Osteocyte (in vitro differentiated cells): Measurements from ENCODE around the gene KPNA6. TPM values are rescaled to one million over a fixed set of nuclear protein-coding genes. Genes with fewer than 3 reads are reported as not detected.

ENCODE experiments used
- DNase-seq: peaks from one replicate; pipeline ENCODE4 v3.0.0; 2021; ENCODE audit warnings: mixed read lengths; ENCODE audit not compliant: unreplicated experiment; ENCODE audit errors: extremely low spot score
- H3K27ac Mint-ChIP-seq: one replicate; pipeline ENCODE4 v1.8.0; 2021; ENCODE audit warnings: mild to moderate bottlenecking, mixed read lengths; ENCODE audit not compliant: unreplicated experiment
- H3K27me3 Mint-ChIP-seq: one replicate; pipeline ENCODE4 v1.8.0; 2021; ENCODE audit warnings: mixed read lengths; ENCODE audit not compliant: unreplicated experiment
- H3K36me3 Mint-ChIP-seq: one replicate; pipeline ENCODE4 v1.8.0; 2021; ENCODE audit warnings: mixed read lengths; ENCODE audit not compliant: unreplicated experiment
- H3K4me1 Mint-ChIP-seq: one replicate; pipeline ENCODE4 v1.8.0; 2021; ENCODE audit warnings: mixed read lengths; ENCODE audit not compliant: unreplicated experiment
- H3K4me3 Mint-ChIP-seq: one replicate; pipeline ENCODE4 v1.8.0; 2021; ENCODE audit warnings: mild to moderate bottlenecking, moderate library complexity, mixed read lengths; ENCODE audit not compliant: unreplicated experiment
- H3K9me3 Mint-ChIP-seq: one replicate; pipeline ENCODE4 v1.8.0; 2021; ENCODE audit warnings: mixed read lengths; ENCODE audit not compliant: unreplicated experiment
- total RNA-seq: library from RNA; stranded (reverse); gene quantifications from 2 replicates; pipeline ENCODE4 v1.2.1, GENCODE V29; 2021
- TF ChIP-seq, protein P1 (sequence below): fragments of 200-600 bp; sonication (generic); IDR thresholded peaks from 2 replicates; pipeline ENCODE4 v1.5.0; 2021; ENCODE audit warnings: antibody characterized with exemption, mild to moderate bottlenecking, moderate library complexity

Gene KPNA6
- total RNA-seq, 1 donor from 2014 or later, result 75.3 TPM

DNA sequence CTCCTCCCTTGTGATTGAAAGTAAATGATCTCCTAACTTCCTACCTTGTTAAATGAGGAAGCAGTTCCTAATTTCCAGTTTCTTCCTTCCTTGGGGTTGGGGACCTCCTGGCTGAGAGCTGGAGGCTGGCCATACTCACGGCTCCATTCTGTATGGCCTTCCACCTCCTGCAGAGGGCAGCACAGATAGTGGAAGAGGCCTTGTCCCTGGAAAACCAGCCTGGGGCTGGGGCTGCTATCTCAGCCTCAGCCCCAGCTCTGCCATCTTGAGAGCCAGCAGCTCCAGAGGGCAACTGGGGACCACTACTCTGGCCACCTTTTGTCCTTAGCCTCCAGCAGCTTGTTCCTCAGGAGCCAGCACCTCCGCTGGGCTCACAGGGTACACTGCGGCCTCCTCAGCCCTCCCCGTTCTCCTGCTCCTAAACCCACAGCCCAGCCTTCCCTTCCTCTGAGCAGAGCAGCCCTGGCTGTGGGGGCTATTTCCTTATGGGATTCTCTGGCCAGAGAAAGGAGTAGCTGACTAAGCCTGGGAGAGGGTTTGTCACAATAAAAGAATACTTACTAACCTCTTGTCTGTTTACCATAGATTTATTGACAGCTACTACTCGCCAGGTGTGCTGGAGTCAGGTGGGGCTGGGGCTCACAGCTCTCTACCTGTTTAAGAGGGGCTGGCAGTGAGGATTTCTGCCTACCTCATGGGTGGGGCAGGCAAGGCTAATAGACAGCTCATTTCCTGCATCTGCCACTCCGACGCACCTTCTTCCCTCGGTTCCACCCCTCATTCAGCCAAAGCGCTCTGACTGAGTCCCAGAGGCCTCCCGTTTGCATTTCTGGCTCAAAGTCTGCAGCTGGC is 108.0 kb downstream of the KPNA6 start:
- Mint-ChIP-seq H3K27me3 (no peaks in the 10 kb centered on the region), H3K4me3 (no peak overlapping the region), H3K4me1 (peaks cover under 1% of the 10 kb centered on the region), H3K9me3 (no peaks in the 10 kb centered on the region), H3K36me3 (peaks cover 5% of the 10 kb centered on the region), H3K27ac (no peak overlapping the region)
- TF ChIP-seq, protein P1, sequence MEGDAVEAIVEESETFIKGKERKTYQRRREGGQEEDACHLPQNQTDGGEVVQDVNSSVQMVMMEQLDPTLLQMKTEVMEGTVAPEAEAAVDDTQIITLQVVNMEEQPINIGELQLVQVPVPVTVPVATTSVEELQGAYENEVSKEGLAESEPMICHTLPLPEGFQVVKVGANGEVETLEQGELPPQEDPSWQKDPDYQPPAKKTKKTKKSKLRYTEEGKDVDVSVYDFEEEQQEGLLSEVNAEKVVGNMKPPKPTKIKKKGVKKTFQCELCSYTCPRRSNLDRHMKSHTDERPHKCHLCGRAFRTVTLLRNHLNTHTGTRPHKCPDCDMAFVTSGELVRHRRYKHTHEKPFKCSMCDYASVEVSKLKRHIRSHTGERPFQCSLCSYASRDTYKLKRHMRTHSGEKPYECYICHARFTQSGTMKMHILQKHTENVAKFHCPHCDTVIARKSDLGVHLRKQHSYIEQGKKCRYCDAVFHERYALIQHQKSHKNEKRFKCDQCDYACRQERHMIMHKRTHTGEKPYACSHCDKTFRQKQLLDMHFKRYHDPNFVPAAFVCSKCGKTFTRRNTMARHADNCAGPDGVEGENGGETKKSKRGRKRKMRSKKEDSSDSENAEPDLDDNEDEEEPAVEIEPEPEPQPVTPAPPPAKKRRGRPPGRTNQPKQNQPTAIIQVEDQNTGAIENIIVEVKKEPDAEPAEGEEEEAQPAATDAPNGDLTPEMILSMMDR, result peak; percentile 85
- no peak for DNase-seq

DNA sequence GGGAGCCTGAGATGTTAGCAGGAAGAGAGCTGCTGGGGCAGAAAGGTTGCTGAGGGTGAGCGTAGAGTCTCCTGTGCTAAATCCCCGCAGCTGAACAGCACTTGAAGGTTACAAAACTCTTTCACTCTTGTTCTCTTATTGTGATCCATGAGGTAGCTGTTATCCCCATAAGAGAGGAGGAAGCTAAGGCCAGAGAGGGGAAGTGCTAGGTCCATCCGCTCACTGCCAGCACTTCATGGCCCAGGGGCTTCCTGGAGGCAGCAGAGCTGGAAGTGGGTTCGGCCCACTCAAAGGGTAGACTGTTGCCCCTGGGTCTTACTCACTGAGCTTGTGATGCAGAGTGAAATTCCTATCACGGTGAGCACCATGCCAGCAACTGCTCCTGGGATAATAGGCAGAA is 108.7 kb downstream of the KPNA6 start:
- H3K9me3 Mint-ChIP-seq, result no peaks in the 10 kb centered on the region
- no peaks in the 10 kb centered on the region for H3K27me3 Mint-ChIP-seq
- H3K4me3 Mint-ChIP-seq, result no peak overlapping the region
- H3K4me1 Mint-ChIP-seq, result peaks cover 7% of the 10 kb centered on the region
- H3K27ac Mint-ChIP-seq, result no peak overlapping the region
- H3K36me3 Mint-ChIP-seq, result peaks cover 5% of the 10 kb centered on the region
- TF ChIP-seq, protein P1, result no peak
- DNase-seq, result no peak

DNA sequence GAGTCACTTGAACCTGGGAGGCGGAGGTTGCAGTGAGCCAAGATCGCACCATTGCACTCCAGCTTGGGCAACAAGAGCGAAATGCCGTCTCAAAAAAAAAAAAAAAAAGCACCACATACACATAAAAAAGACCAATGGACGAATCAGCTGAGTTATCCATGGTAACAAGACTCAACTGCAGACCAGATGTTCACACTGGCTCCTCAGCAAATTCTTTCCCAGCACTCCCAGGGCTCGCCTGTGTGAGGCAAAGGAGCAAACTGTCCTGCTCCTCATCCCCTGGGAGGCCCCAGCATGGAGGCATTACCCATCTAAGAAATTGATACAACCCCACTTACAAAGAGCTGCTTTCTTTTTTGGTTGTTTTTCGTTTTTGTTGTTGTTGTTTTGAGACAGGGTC is 111.2 kb downstream of the KPNA6 start:
- Mint-ChIP-seq H3K4me1 (peaks cover 23% of the 10 kb centered on the region), H3K4me3 (no peak overlapping the region), H3K9me3 (no peaks in the 10 kb centered on the region), H3K36me3 (peaks cover 7% of the 10 kb centered on the region), H3K27me3 (no peaks in the 10 kb centered on the region), H3K27ac (no peak overlapping the region)
- TF ChIP-seq, protein P1, result no peak
- no peak for DNase-seq

DNA sequence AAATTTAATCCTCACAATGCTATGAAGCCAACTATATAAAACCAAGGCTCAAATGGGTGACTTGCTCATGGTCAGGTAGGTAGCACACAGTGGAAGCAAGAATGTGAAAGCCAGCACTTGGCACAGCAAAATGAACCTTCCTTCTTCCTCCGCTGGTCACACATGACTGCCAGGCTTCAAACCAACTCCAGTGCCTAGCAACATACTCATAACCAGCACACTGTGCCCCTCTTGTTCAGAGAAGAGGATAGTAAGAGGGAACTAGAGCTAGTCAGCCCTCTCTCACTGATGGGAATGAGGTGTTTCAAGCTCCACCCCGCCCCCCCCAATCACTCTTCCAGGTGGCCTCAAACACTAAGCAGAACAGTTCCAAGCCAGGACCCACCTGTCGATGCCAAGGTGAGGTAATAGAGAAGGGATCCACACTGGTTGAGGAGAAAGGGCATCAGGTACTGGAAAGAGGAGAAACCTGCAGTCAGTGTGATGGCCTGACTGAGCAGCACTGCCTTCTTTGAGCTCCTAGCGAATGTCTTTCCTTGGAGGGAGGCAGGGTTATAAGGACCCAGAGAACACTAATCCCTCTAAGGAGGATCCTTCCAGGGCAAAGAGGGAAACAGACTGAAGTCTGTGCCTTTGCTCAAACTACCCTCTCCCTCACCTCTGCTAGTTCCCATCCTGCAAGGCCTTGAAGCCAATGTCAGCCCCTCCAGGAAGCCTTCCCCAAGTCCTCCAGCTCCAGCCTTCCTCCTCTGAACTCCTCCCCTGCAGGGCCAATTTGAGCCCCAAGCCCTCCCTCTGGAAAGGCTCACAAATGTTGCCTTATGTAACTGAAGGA is 113.1 kb downstream of the KPNA6 start:
- no peak for DNase-seq
- Mint-ChIP-seq H3K4me1 (peaks cover 24% of the 10 kb centered on the region), H3K36me3 (peaks cover 13% of the 10 kb centered on the region), H3K9me3 (no peaks in the 10 kb centered on the region), H3K27ac (peak overlapping the region; percentile 97), H3K4me3 (peak overlapping the region; percentile 95), H3K27me3 (no peaks in the 10 kb centered on the region)
- TF ChIP-seq, protein P1, result no peak

DNA sequence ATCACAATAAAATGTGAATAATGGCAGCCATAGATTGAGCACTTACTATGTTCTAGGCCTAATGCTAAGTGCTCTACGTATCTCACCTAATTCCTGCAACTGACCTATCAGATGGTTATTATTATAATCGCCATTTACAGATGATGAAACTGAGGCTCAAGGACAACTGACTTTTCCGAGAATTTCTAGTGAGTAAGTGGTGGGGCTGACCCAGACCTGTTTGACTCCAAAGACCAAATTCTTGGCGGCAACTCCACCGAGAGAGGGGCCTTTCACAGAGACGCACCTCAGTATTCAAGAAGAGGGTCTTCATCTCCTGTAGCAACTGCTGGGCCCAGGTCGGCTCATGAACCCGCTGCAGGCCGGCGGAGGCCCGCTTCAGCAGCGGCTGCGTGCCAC is 113.7 kb downstream of the KPNA6 start:
- Mint-ChIP-seq H3K4me1 (peaks cover 24% of the 10 kb centered on the region), H3K4me3 (peak overlapping the region; percentile 95), H3K9me3 (no peaks in the 10 kb centered on the region), H3K36me3 (peaks cover 16% of the 10 kb centered on the region), H3K27me3 (no peaks in the 10 kb centered on the region), H3K27ac (peak overlapping the region; percentile 97)
- TF ChIP-seq, protein P1, result no peak
- no peak for DNase-seq
